Prostate gland (tissue), 2 donors: ENCODE results near the gene CAPN11.
"Not testable (repeated sequence)": the region's sequence is repeated elsewhere in the genome, so short reads cannot be mapped to it uniquely, and the experiment has no call there.

Experiments used
- CTCF ChIP-seq, 4 experiments: fragments of 200-600 bp in 2 of 4; fragments of 450-650 bp in 2 of 4; sonication (generic) in 2 of 4; IDR thresholded peaks; 1 replicate in 3 of 4; 2 replicates in 1 of 4; pipeline ENCODE4 v1.5.1; 2016 to 2019; ENCODE audit warnings: antibody characterized with exemption in 4 of 4, mild to moderate bottlenecking in 2 of 4, moderate library complexity in 2 of 4
- POLR2A ChIP-seq: fragments of 450-650 bp; IDR thresholded peaks from one replicate; pipeline ENCODE4 v1.6.1; 2016; ENCODE audit warnings: antibody characterized with exemption, mild to moderate bottlenecking

- TF ChIP-seq CTCF (IDR thresholded peaks at IDR 0.05); POLR2A: not testable (repeated sequence)
These were observed 37.7 kb downstream of the CAPN11 start for GRCh38 chr6:44196351-44196750.
